Measurements from ENCODE around the gene MGMT. TPM values are rescaled to one million over a fixed set of nuclear protein-coding genes. Genes with fewer than 3 reads are reported as not detected.

MGMT gene
- total and polyA plus RNA-seq, 4 donors: 28.2 to 79.1 (median 46.0) TPM

- no peak overlapping the region for H3K27ac ChIP-seq (ENCODE audit: low read depth in 1 of 2, low read length in 2 of 2)
- H3K4me3 ChIP-seq (ENCODE audit: low read depth in 1 of 3, low read length in 3 of 3): no peak overlapping the region
- H3K36me3 ChIP-seq (ENCODE audit: control insufficient read depth in 4 of 4, insufficient read depth in 3 of 4, low read depth in 1 of 4, low read length in 3 of 4): no peaks in the 10 kb centered on the region
- no peak overlapping the region for H3K9ac ChIP-seq (ENCODE audit: low read depth in 1 of 2, low read length in 2 of 2)
- H3K9me3 ChIP-seq (ENCODE audit: control insufficient read depth in 4 of 4, low read length in 3 of 4): peaks cover 3 to 19% (median 6%) of the 10 kb centered on the region in 4 donors
- WGBS: 93% methylated on average over 5 of the region's 5 CpGs
- DNase-seq (ENCODE audit: low spot score): no peak
- H3K4me1 ChIP-seq (ENCODE audit: control insufficient read depth in 4 of 4, insufficient read depth in 4 of 4, low read length in 3 of 4): peaks cover 3 to 27% (median 12%) of the 10 kb centered on the region in 4 donors
- TF ChIP-seq TAF1 (conservative IDR thresholded peaks at IDR 0.05) (no peak), RXRA (IDR thresholded peaks at IDR 0.05) (no peak), FOXA2 (IDR thresholded peaks at IDR 0.05) (no peak), EGR1 (IDR thresholded peaks at IDR 0.05; ENCODE audit: low read depth in 2 of 2) (no peak), YY1 (IDR thresholded peaks at IDR 0.05) (no peak), JUND (IDR thresholded peaks at IDR 0.05) (no peak), GABPA (IDR thresholded peaks at IDR 0.05 in 1 of 2, conservative IDR thresholded peaks at IDR 0.05 in 1 of 2) (no peak), REST (IDR thresholded peaks at IDR 0.05) (no peak), CTCF (IDR thresholded peaks at IDR 0.05; ENCODE audit: low read depth, low read length, missing input control) (no peak), MAX (IDR thresholded peaks at IDR 0.05) (no peak), NR2F2 (IDR thresholded peaks at IDR 0.05) (no peak), ZBTB33 (IDR thresholded peaks at IDR 0.05) (no peak), FOXA1 (IDR thresholded peaks at IDR 0.05) (no peak), ATF3 (IDR thresholded peaks at IDR 0.05) (no peak), HNF4A (conservative IDR thresholded peaks at IDR 0.05) (no peak), SP1 (IDR thresholded peaks at IDR 0.05) (no peak), HNF4G (IDR thresholded peaks at IDR 0.05) (no peak), RAD21 (IDR thresholded peaks at IDR 0.05) (no peak)
- H3K27me3 ChIP-seq (ENCODE audit: control insufficient read depth in 4 of 4, insufficient read depth in 4 of 4, low read length in 3 of 4): no peaks in the 10 kb centered on the region
Measured at GRCh38 chr10:129491123-129491734, 24.2 kb downstream of the MGMT start.

Measured in liver (tissue), 9 donors.